CD8-positive, alpha-beta memory T cell (primary cell): ENCODE data around the gene KIF3A. TPM values are rescaled to one million over a fixed set of nuclear protein-coding genes. Genes with fewer than 3 reads are reported as not detected.

Experiments
- CTCF ChIA-PET: fragments of 350-600 bp; sonication (Branson Sonifier 250); formaldehyde crosslinking; loops from one replicate; lab custom pipeline; 2021; ENCODE audit warnings: antibody characterized with exemption; lab: Charles Lee
- POLR2A ChIA-PET: fragments of 350-600 bp; sonication (Branson Sonifier 250); formaldehyde crosslinking; loops from one replicate; lab custom pipeline; 2021; ENCODE audit warnings: antibody characterized with exemption; lab: Charles Lee
- DNase-seq, 5 donors: peaks; one replicate each; pipeline versions ENCODE4 v3.0.0 to v3.0.0-alpha.2; 2020 to 2022; ENCODE audit warnings: mixed read lengths in 1 of 5
- H3K27ac ChIP-seq: one replicate; pipeline ENCODE4 v1.7.0; 2013; ENCODE audit warnings: low read depth, mild to moderate bottlenecking, low read length, moderate library complexity
- H3K27me3 ChIP-seq: 2 replicates; pipeline ENCODE4 v1.7.0; 2013; ENCODE audit warnings: low read length, mild to moderate bottlenecking; ENCODE audit not compliant: insufficient read depth, poor library complexity, severe bottlenecking
- H3K36me3 ChIP-seq: 2 replicates; pipeline ENCODE4 v1.7.0; 2013; ENCODE audit warnings: mild to moderate bottlenecking, low read length, moderate library complexity; ENCODE audit not compliant: insufficient read depth
- H3K4me1 ChIP-seq: 2 replicates; pipeline ENCODE4 v1.7.0; 2013; ENCODE audit warnings: mild to moderate bottlenecking, low read length, moderate library complexity; ENCODE audit not compliant: insufficient read depth
- H3K4me3 ChIP-seq: 2 replicates; pipeline ENCODE4 v1.7.0; 2013; ENCODE audit warnings: mild to moderate bottlenecking, low read length
- H3K9me3 ChIP-seq: 2 replicates; pipeline ENCODE4 v1.7.0; 2013; ENCODE audit warnings: mild to moderate bottlenecking, low read length
- H3K27ac Mint-ChIP-seq, 8 donors: one replicate each; pipeline ENCODE4 v1.8.0; 2020 to 2021; ENCODE audit warnings: mixed read lengths in 8 of 8, mild to moderate bottlenecking in 6 of 8, inconsistent platforms in 3 of 8, moderate library complexity in 3 of 8
- H3K27me3 Mint-ChIP-seq, 2 donors: one replicate each; pipeline ENCODE4 v1.8.0; 2020 to 2021; ENCODE audit warnings: mixed read lengths in 2 of 2, mild to moderate bottlenecking in 1 of 2, moderate library complexity in 1 of 2
- H3K36me3 Mint-ChIP-seq, 3 donors: one replicate each; pipeline ENCODE4 v1.8.0; 2020 to 2021; ENCODE audit warnings: mixed read lengths in 3 of 3, inconsistent platforms in 1 of 3, mild to moderate bottlenecking in 1 of 3
- H3K4me1 Mint-ChIP-seq, 3 donors: one replicate each; pipeline ENCODE4 v1.8.0; 2020 to 2021; ENCODE audit warnings: mixed read lengths in 3 of 3, inconsistent platforms in 1 of 3, mild to moderate bottlenecking in 1 of 3
- H3K4me3 Mint-ChIP-seq, 7 donors: one replicate each; pipeline ENCODE4 v1.8.0; 2020 to 2021; ENCODE audit warnings: mixed read lengths in 7 of 7, mild to moderate bottlenecking in 6 of 7, moderate library complexity in 4 of 7, inconsistent platforms in 2 of 7
- H3K9me3 Mint-ChIP-seq, 5 donors: one replicate each; pipeline ENCODE4 v1.8.0; 2020 to 2022; ENCODE audit warnings: mixed read lengths in 5 of 5, mild to moderate bottlenecking in 3 of 5, moderate library complexity in 2 of 5, inconsistent platforms in 1 of 5
- polyA plus RNA-seq: library from polyadenylated mRNA; unstranded; fragments of 300-500 nt; fragmentation: Illumina TruSeq; gene quantifications from one replicate; pipeline ENCODE4 v1.2.3, GENCODE V29; 2021
- total RNA-seq, 2 experiments: library from RNA; stranded (reverse); gene quantifications; one replicate each; pipeline ENCODE4 v1.2.3, GENCODE V29; 2021

Gene KIF3A
- total and polyA plus RNA-seq, 3 experiments from 2014 or later: 15.9 to 23.3 (median 21.1) TPM

- DNase-seq: no peak
These were observed 70.8 kb downstream of the KIF3A start for GRCh38 chr5:132666310-132667123.

GRCh38 chr5:132665574-132666080 is 71.7 kb downstream of the KIF3A start:
- H3K4me3 ChIP-seq: no peak overlapping the region
- no peaks in the 10 kb centered on the region for H3K36me3 ChIP-seq
- H3K27me3 ChIP-seq: no peaks in the 10 kb centered on the region
- H3K4me3 Mint-ChIP-seq: no peak overlapping the region
- CTCF ChIA-PET: interaction anchor here (0.9 kb wide), 1 partner anchor 154 kb away, joined by 3 read pairs; no protein-coding TSS in a partner anchor
- peaks cover 23 to 42% (median 23%) of the 10 kb centered on the region in 3 donors for H3K4me1 Mint-ChIP-seq
- peaks cover 28% of the 10 kb centered on the region for H3K4me1 ChIP-seq
- peak overlapping the region in 3 of 8 donors; percentile 28 to 86 (median 64) for H3K27ac Mint-ChIP-seq
- H3K36me3 Mint-ChIP-seq: no peaks in the 10 kb centered on the region
- POLR2A ChIA-PET: no interaction called here
- H3K27ac ChIP-seq: no peak overlapping the region
- no peaks in the 10 kb centered on the region for H3K9me3 ChIP-seq
- H3K9me3 Mint-ChIP-seq: no peaks in the 10 kb centered on the region
- no peak for DNase-seq
- peaks cover 0 to 4% of the 10 kb centered on the region in 2 donors for H3K27me3 Mint-ChIP-seq

More at GRCh38 chr5:132666310-132667123, 70.8 kb downstream of the KIF3A start:
- H3K36me3 ChIP-seq: no peaks in the 10 kb centered on the region
- Mint-ChIP-seq H3K4me3 (peak overlapping the region in 1 of 7 donors; percentile 75), H3K9me3 (no peaks in the 10 kb centered on the region), H3K27me3 (peaks cover 3 to 4% of the 10 kb centered on the region in 2 donors), H3K27ac (peak overlapping the region in 1 of 8 donors; percentile 22), H3K36me3 (no peaks in the 10 kb centered on the region), H3K4me1 (peaks cover 23 to 38% (median 23%) of the 10 kb centered on the region in 3 donors)
- ChIA-PET CTCF (no interaction called here), POLR2A (interaction anchor here (0.6 kb wide), 1 partner anchor 299 kb away, joined by 3 read pairs; no protein-coding TSS in a partner anchor)
- peaks cover 28% of the 10 kb centered on the region for H3K4me1 ChIP-seq
- H3K27ac ChIP-seq: no peak overlapping the region
- H3K4me3 ChIP-seq: no peak overlapping the region
- no peaks in the 10 kb centered on the region for H3K27me3 ChIP-seq
- no peaks in the 10 kb centered on the region for H3K9me3 ChIP-seq

DNA sequence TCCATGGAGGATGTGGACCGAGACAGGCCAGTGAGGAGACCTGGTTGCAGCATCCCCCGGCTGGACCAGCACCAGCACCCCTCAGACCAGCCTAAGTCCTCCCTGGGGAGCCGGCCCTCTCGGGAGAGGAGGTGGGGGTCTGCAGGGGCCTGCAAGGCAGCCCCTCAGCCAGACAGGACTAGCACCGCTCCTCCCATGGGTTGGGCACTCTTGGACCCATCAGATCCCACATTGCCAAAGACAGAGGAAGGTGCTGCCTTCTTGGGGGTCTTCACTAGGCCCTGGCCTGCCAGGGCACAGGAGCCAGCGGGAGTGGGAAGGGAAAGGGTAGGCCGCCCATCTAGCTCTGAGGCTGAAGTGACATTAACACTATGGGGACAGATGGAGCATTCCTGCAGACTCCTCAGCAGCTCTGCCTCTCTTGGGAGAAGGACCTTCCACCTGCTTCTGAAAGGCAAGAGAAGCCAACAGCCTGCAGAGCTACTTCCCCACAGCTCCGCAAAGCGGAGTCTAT is 72.6 kb downstream of the KIF3A start:
- Mint-ChIP-seq H3K4me1 (peaks cover 23 to 42% (median 23%) of the 10 kb centered on the region in 3 donors), H3K27ac (peak overlapping the region in 7 of 8 donors; percentile 80 to 98 (median 91)), H3K27me3 (peaks cover 0 to 4% of the 10 kb centered on the region in 2 donors), H3K9me3 (no peaks in the 10 kb centered on the region), H3K4me3 (peak overlapping the region in 1 of 7 donors; percentile 42), H3K36me3 (no peaks in the 10 kb centered on the region)
- Histone ChIP-seq H3K4me1 (peaks cover 28% of the 10 kb centered on the region), H3K27me3 (no peaks in the 10 kb centered on the region), H3K36me3 (no peaks in the 10 kb centered on the region), H3K4me3 (no peak overlapping the region), H3K9me3 (no peaks in the 10 kb centered on the region), H3K27ac (peak overlapping the region; percentile 85)
- DNase-seq: no peak
- POLR2A ChIA-PET: no interaction called here
- CTCF ChIA-PET: interaction anchor here (0.9 kb wide), 1 partner anchor 155 kb away, joined by 3 read pairs; no protein-coding TSS in a partner anchor

DNA sequence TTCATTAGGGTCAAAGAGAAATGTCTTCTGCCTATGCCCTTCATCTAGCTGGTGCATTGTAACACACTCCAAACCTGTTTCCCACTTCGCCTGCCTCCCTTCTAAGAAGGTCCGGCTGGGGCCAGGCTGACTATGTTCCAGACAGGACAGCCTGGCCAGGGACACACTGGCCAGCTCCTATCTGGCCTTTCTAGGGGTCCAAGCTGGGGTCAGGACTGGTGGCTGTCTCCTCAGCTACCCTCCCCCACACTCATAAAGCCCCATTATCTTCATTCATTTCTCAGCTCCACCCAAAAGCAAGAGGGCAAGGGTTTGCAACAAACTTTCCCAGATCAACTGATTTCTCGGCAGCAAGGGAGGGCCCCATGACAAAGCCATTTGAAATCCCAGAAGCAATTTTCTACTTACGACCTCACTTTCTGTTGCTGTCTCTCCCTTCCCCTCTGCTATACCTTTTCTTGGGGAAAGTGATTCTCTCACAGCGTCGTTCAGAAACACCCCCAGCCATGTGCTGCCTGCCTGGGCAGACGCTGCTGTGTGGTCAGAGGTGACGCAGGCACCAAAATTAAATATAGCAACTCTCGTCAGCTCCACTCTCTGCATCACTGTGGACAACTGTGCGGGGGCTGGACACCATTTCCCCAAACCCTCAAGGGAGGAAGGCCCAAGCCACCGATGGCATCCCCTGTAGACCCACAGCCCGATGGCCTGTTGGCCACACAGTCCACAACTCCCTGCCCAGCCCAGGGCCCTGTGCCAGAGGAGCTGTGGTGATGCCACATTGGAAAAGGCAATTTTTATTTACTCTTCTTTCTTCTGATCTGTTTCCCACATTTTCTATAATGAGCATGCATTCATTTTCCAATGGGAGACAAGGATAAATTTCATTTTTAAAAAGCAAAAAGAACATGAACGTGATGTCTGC is 73.3 kb downstream of the KIF3A start:
- DNase-seq: peak in 2 of 5 donors; percentile 31 to 55
- POLR2A ChIA-PET: no interaction called here
- H3K4me1 Mint-ChIP-seq: peaks cover 23 to 42% (median 23%) of the 10 kb centered on the region in 3 donors

GRCh38 chr5:132662925-132663770 is 74.2 kb downstream of the KIF3A start:
- Mint-ChIP-seq H3K9me3 (no peaks in the 10 kb centered on the region), H3K4me1 (peaks cover 23 to 43% (median 23%) of the 10 kb centered on the region in 3 donors), H3K4me3 (peak overlapping the region; percentile 2 to 90 (median 65)), H3K27ac (peak overlapping the region; percentile 83 to 98 (median 93)), H3K36me3 (no peaks in the 10 kb centered on the region), H3K27me3 (peaks cover 2 to 7% of the 10 kb centered on the region in 2 donors)
- Histone ChIP-seq H3K4me3 (peak overlapping the region; percentile 19), H3K27ac (peak overlapping the region; percentile 85), H3K4me1 (peaks cover 28% of the 10 kb centered on the region), H3K27me3 (peaks cover under 1% of the 10 kb centered on the region), H3K36me3 (no peaks in the 10 kb centered on the region), H3K9me3 (no peaks in the 10 kb centered on the region)
- POLR2A ChIA-PET: no interaction called here
- DNase-seq: peak in 4 of 5 donors; percentile 25 to 65 (median 38)
- CTCF ChIA-PET: no interaction called here

More for the DNA sequence above, 73.3 kb downstream of the KIF3A start:
- Mint-ChIP-seq H3K4me3 (peak overlapping the region in 6 of 7 donors; percentile 42 to 90 (median 60)), H3K27ac (peak overlapping the region; percentile 83 to 98 (median 93)), H3K27me3 (peaks cover under 1 to 3% of the 10 kb centered on the region in 2 donors), H3K36me3 (no peaks in the 10 kb centered on the region), H3K9me3 (no peaks in the 10 kb centered on the region)
- CTCF ChIA-PET: no interaction called here
- Histone ChIP-seq H3K4me3 (peak overlapping the region; percentile 19), H3K9me3 (no peaks in the 10 kb centered on the region), H3K27ac (peak overlapping the region; percentile 85), H3K4me1 (peaks cover 28% of the 10 kb centered on the region), H3K36me3 (no peaks in the 10 kb centered on the region), H3K27me3 (no peaks in the 10 kb centered on the region)

- no peaks in the 10 kb centered on the region for H3K9me3 ChIP-seq
- Mint-ChIP-seq H3K36me3 (no peaks in the 10 kb centered on the region), H3K27ac (peak overlapping the region in 5 of 8 donors; percentile 23 to 85 (median 74)), H3K4me3 (peak overlapping the region in 1 of 7 donors; percentile 68), H3K9me3 (no peaks in the 10 kb centered on the region), H3K4me1 (peaks cover 23 to 54% (median 25%) of the 10 kb centered on the region in 3 donors), H3K27me3 (peaks cover 6 to 17% of the 10 kb centered on the region in 2 donors)
- no peak for DNase-seq
- no peaks in the 10 kb centered on the region for H3K36me3 ChIP-seq
- peak overlapping the region; percentile 9 for H3K27ac ChIP-seq
- peaks cover 30% of the 10 kb centered on the region for H3K4me1 ChIP-seq
- POLR2A ChIA-PET: no interaction called here
- peaks cover 8% of the 10 kb centered on the region for H3K27me3 ChIP-seq
- CTCF ChIA-PET: interaction anchor here (1.0 kb wide), 1 partner anchor 37 kb away, joined by 3 read pairs; no protein-coding TSS in a partner anchor
- no peak overlapping the region for H3K4me3 ChIP-seq
These were observed 75.3 kb downstream of the KIF3A start for GRCh38 chr5:132662004-132662401.
